ENCODE measurements around the gene NUDCD3.

NUDCD3 gene

GRCh38 chr7:44415047-44415446, 75.4 kb downstream of the NUDCD3 start:
- H3K4me3 ChIP-seq (ENCODE audit: control insufficient read depth, low read depth, low read length) = no peak overlapping the region
- TF ChIP-seq CTCF (conservative IDR thresholded peaks at IDR 0.05; ENCODE audit: control insufficient read depth, insufficient read depth, low read depth, low read length) = no peak
- no peak for DNase-seq (ENCODE audit: low read depth)

GRCh38 chr7:44411306-44411705, 79.2 kb downstream of the NUDCD3 start:
- peak; percentile 23 for DNase-seq (ENCODE audit: low read depth)
- no peak overlapping the region for H3K4me3 ChIP-seq (ENCODE audit: control insufficient read depth, low read depth, low read length)
- TF ChIP-seq CTCF (conservative IDR thresholded peaks at IDR 0.05; ENCODE audit: control insufficient read depth, insufficient read depth, low read depth, low read length) = no peak

- no peak overlapping the region for H3K4me3 ChIP-seq (ENCODE audit: control insufficient read depth, low read depth, low read length)
- no peak for DNase-seq (ENCODE audit: low read depth)
These were observed 81.9 kb downstream of the NUDCD3 start for GRCh38 chr7:44408596-44408995.

GRCh38 chr7:44403775-44404174, 86.7 kb downstream of the NUDCD3 start:
- DNase-seq (ENCODE audit: low read depth) = no peak
- TF ChIP-seq CTCF (conservative IDR thresholded peaks at IDR 0.05; ENCODE audit: control insufficient read depth, insufficient read depth, low read depth, low read length) = no peak
- H3K4me3 ChIP-seq (ENCODE audit: control insufficient read depth, low read depth, low read length) = no peak overlapping the region

More at GRCh38 chr7:44408596-44408995, 81.9 kb downstream of the NUDCD3 start:
- no peak for TF ChIP-seq CTCF (conservative IDR thresholded peaks at IDR 0.05; ENCODE audit: control insufficient read depth, insufficient read depth, low read depth, low read length)

GRCh38 chr7:44403176-44403759, 87.2 kb downstream of the NUDCD3 start:
- H3K4me3 ChIP-seq (ENCODE audit: control insufficient read depth, low read depth, low read length) = no peak overlapping the region
- DNase-seq (ENCODE audit: low read depth) = no peak
- no peak for TF ChIP-seq CTCF (conservative IDR thresholded peaks at IDR 0.05; ENCODE audit: control insufficient read depth, insufficient read depth, low read depth, low read length)

- no peak for DNase-seq (ENCODE audit: low read depth)
- H3K4me3 ChIP-seq (ENCODE audit: control insufficient read depth, low read depth, low read length) = no peak overlapping the region
- TF ChIP-seq CTCF (conservative IDR thresholded peaks at IDR 0.05; ENCODE audit: control insufficient read depth, insufficient read depth, low read depth, low read length) = no peak
These were observed 87.9 kb downstream of the NUDCD3 start for GRCh38 chr7:44402401-44403060.
